Gastroesophageal sphincter (tissue), 3 donors: ENCODE results near the gene SRPK2.

Experiments
- EP300 ChIP-seq: sonication (generic); formaldehyde crosslinking; IDR thresholded peaks from one replicate; pipeline ENCODE4 v1.6.1; 2017; ENCODE audit warnings: antibody characterized with exemption, mild to moderate bottlenecking
- POLR2A ChIP-seq, 2 donors: fragments of 450-650 bp; IDR thresholded peaks; one replicate each; pipeline ENCODE4 v1.6.1; 2017; ENCODE audit warnings: antibody characterized with exemption in 2 of 2, mild to moderate bottlenecking in 2 of 2, moderate library complexity in 1 of 2
- POLR2AphosphoS5 ChIP-seq: sonication (generic); formaldehyde crosslinking; IDR thresholded peaks from one replicate; pipeline ENCODE4 v1.6.1; 2017; ENCODE audit warnings: antibody characterized with exemption
- TF ChIP-seq, protein P1 (sequence below), 4 experiments: fragments of 200-600 bp in 2 of 4; fragments of 450-650 bp in 2 of 4; sonication (generic) in 1 of 4; IDR thresholded peaks; one replicate each; pipeline ENCODE4 v1.5.1; 2017 to 2019; ENCODE audit warnings: antibody characterized with exemption in 4 of 4, mild to moderate bottlenecking in 2 of 4, moderate library complexity in 2 of 4

DNA sequence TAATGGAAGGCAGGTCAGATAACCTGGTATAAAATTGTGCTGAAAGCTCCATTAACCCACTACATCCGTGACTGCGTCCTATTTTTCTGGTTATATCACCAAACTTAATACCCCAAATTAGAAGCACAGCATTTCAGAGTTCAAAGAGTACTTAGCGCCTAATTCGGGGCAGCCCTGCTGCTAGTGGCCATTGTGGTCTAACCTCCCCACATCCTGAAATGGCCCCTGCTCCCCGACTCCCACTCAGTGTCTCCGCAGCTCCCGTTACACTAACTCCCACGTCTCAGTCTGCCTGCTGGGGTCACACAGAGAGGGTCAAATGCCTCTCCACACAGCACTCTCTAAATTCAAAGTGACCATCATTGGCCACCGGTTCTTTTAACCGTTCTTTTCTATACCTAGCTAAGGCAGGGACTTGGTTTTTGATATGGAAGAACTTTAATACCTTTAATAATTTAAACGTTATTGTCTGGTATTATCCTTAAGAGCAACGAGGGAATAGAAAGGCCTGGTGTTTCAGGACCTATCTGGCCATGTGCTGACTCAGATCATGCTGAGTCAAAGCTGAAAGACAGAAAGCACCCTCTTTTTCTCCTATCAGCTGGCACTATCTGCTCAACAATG, 257.6 kb downstream of the SRPK2 start:
- TF ChIP-seq, protein P1, sequence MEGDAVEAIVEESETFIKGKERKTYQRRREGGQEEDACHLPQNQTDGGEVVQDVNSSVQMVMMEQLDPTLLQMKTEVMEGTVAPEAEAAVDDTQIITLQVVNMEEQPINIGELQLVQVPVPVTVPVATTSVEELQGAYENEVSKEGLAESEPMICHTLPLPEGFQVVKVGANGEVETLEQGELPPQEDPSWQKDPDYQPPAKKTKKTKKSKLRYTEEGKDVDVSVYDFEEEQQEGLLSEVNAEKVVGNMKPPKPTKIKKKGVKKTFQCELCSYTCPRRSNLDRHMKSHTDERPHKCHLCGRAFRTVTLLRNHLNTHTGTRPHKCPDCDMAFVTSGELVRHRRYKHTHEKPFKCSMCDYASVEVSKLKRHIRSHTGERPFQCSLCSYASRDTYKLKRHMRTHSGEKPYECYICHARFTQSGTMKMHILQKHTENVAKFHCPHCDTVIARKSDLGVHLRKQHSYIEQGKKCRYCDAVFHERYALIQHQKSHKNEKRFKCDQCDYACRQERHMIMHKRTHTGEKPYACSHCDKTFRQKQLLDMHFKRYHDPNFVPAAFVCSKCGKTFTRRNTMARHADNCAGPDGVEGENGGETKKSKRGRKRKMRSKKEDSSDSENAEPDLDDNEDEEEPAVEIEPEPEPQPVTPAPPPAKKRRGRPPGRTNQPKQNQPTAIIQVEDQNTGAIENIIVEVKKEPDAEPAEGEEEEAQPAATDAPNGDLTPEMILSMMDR (IDR thresholded peaks at IDR 0.05) = no peak
- TF ChIP-seq EP300 = no peak
- no peak for TF ChIP-seq POLR2A (IDR thresholded peaks at IDR 0.05)
- no peak for TF ChIP-seq POLR2AphosphoS5
